ENCODE measurements around the gene GABPB1. TPM values are rescaled to one million over a fixed set of nuclear protein-coding genes. Genes with fewer than 3 reads are reported as not detected.

GABPB1 gene
- total RNA-seq, 2 donors from 2014 or later = 43.2 to 45.1 TPM

- Mint-ChIP-seq H3K27me3 (no peaks in the 10 kb centered on the region), H3K4me3 (no peak overlapping the region), H3K9me3 (no peaks in the 10 kb centered on the region), H3K27ac (no peak overlapping the region), H3K36me3 (peaks cover 4% of the 10 kb centered on the region), H3K4me1 (ENCODE audit: low read depth in 2 of 2) (peaks cover 0 to 1% of the 10 kb centered on the region in 2 donors)
- DNase-seq (ENCODE audit: low spot score) (no peak), ATAC-seq (no peak)
These were observed 73.6 kb downstream of the GABPB1 start for GRCh38 chr15:50281427-50281826.

- DNase-seq (ENCODE audit: low spot score) = no peak
- H3K4me1 Mint-ChIP-seq (ENCODE audit: low read depth in 2 of 2) = peaks cover 0 to 2% of the 10 kb centered on the region in 2 donors
- H3K27ac Mint-ChIP-seq = no peak overlapping the region
- H3K9me3 Mint-ChIP-seq = no peaks in the 10 kb centered on the region
- no peaks in the 10 kb centered on the region for H3K27me3 Mint-ChIP-seq
- H3K36me3 Mint-ChIP-seq = peaks cover 4% of the 10 kb centered on the region
- no peak overlapping the region for H3K4me3 Mint-ChIP-seq
- no peak for ATAC-seq
These were observed 74.7 kb downstream of the GABPB1 start for GRCh38 chr15:50280271-50280670.

- H3K9me3 Mint-ChIP-seq = no peaks in the 10 kb centered on the region
- no peak overlapping the region for H3K27ac Mint-ChIP-seq
- peaks cover 0 to 2% of the 10 kb centered on the region in 2 donors for H3K4me1 Mint-ChIP-seq (ENCODE audit: low read depth in 2 of 2)
- H3K4me3 Mint-ChIP-seq = no peak overlapping the region
- no peaks in the 10 kb centered on the region for H3K36me3 Mint-ChIP-seq
- ATAC-seq = no peak
- H3K27me3 Mint-ChIP-seq = no peaks in the 10 kb centered on the region
- DNase-seq (ENCODE audit: low spot score) = no peak
These were observed 76.5 kb downstream of the GABPB1 start for GRCh38 chr15:50278496-50278895.

- Mint-ChIP-seq H3K27ac (no peak overlapping the region), H3K4me3 (no peak overlapping the region)
These were observed 77.6 kb downstream of the GABPB1 start for GRCh38 chr15:50277370-50277769.

GRCh38 chr15:50275908-50276307, 79.1 kb downstream of the GABPB1 start:
- H3K27ac Mint-ChIP-seq = no peak overlapping the region
- H3K9me3 Mint-ChIP-seq = no peaks in the 10 kb centered on the region
- no peaks in the 10 kb centered on the region for H3K27me3 Mint-ChIP-seq
- H3K4me3 Mint-ChIP-seq = no peak overlapping the region
- peaks cover 0 to 2% of the 10 kb centered on the region in 2 donors for H3K4me1 Mint-ChIP-seq (ENCODE audit: low read depth in 2 of 2)
- ATAC-seq (no peak), DNase-seq (ENCODE audit: low spot score) (no peak)
- H3K36me3 Mint-ChIP-seq = no peaks in the 10 kb centered on the region

More at GRCh38 chr15:50277370-50277769, 77.6 kb downstream of the GABPB1 start:
- no peak for ATAC-seq
- Mint-ChIP-seq H3K4me1 (ENCODE audit: low read depth in 2 of 2) (peaks cover 0 to 2% of the 10 kb centered on the region in 2 donors), H3K27me3 (no peaks in the 10 kb centered on the region), H3K36me3 (no peaks in the 10 kb centered on the region), H3K9me3 (no peaks in the 10 kb centered on the region)
- no peak for DNase-seq (ENCODE audit: low spot score)

GRCh38 chr15:50275091-50275490, 79.9 kb downstream of the GABPB1 start:
- H3K4me3 Mint-ChIP-seq = no peak overlapping the region
- no peaks in the 10 kb centered on the region for H3K36me3 Mint-ChIP-seq
- H3K27ac Mint-ChIP-seq = no peak overlapping the region
- H3K9me3 Mint-ChIP-seq = no peaks in the 10 kb centered on the region
- no peaks in the 10 kb centered on the region for H3K27me3 Mint-ChIP-seq
- no peak for ATAC-seq
- peaks cover 0 to 2% of the 10 kb centered on the region in 2 donors for H3K4me1 Mint-ChIP-seq (ENCODE audit: low read depth in 2 of 2)
- no peak for DNase-seq (ENCODE audit: low spot score)

GRCh38 chr15:50267577-50267976, 87.4 kb downstream of the GABPB1 start:
- ATAC-seq = no peak
- H3K36me3 Mint-ChIP-seq = no peaks in the 10 kb centered on the region
- H3K27ac Mint-ChIP-seq = no peak overlapping the region
- H3K27me3 Mint-ChIP-seq = no peaks in the 10 kb centered on the region
- no peak overlapping the region for H3K4me3 Mint-ChIP-seq
- H3K4me1 Mint-ChIP-seq (ENCODE audit: low read depth in 2 of 2) = peaks cover 11 to 26% of the 10 kb centered on the region in 2 donors
- DNase-seq (ENCODE audit: low spot score) = no peak
- H3K9me3 Mint-ChIP-seq = peaks cover 4% of the 10 kb centered on the region

GRCh38 chr15:50265620-50266019, 89.4 kb downstream of the GABPB1 start, which contains the start of gene HDC:
Gene HDC (minus strand): TSS chr15:50265726. CDS start chr15:50265623, 103 bp downstream.
- Mint-ChIP-seq H3K9me3 (peaks cover 4% of the 10 kb centered on the region), H3K4me1 (ENCODE audit: low read depth in 2 of 2) (peaks cover 28 to 45% of the 10 kb centered on the region in 2 donors), H3K36me3 (no peaks in the 10 kb centered on the region), H3K27me3 (no peaks in the 10 kb centered on the region), H3K27ac (peak within 1 kb of the TSS; percentile 97 to 98), H3K4me3 (peak within 1 kb of the TSS; percentile 59)
- DNase-seq (ENCODE audit: low spot score) = no peak
- ATAC-seq = no peak

- ATAC-seq (peak; percentile 78 to 79), DNase-seq (ENCODE audit: low spot score) (peak; percentile 83)
- no peaks in the 10 kb centered on the region for H3K36me3 Mint-ChIP-seq
- peaks cover 8% of the 10 kb centered on the region for H3K9me3 Mint-ChIP-seq
- H3K4me1 Mint-ChIP-seq (ENCODE audit: low read depth in 2 of 2) = peaks cover 44 to 70% of the 10 kb centered on the region in 2 donors
- H3K4me3 Mint-ChIP-seq = peak overlapping the region; percentile 85
- H3K27me3 Mint-ChIP-seq = no peaks in the 10 kb centered on the region
- peak overlapping the region; percentile 97 to 98 for H3K27ac Mint-ChIP-seq
These were observed 92.5 kb downstream of the GABPB1 start for GRCh38 chr15:50262533-50262932.

GRCh38 chr15:50261981-50262380, 93.0 kb downstream of the GABPB1 start:
- no peak for ATAC-seq
- peaks cover 5% of the 10 kb centered on the region for H3K9me3 Mint-ChIP-seq
- peak overlapping the region; percentile 85 for H3K4me3 Mint-ChIP-seq
- no peak for DNase-seq (ENCODE audit: low spot score)
- peaks cover 46 to 70% of the 10 kb centered on the region in 2 donors for H3K4me1 Mint-ChIP-seq (ENCODE audit: low read depth in 2 of 2)
- H3K27ac Mint-ChIP-seq = peak overlapping the region; percentile 97 to 98
- H3K27me3 Mint-ChIP-seq = no peaks in the 10 kb centered on the region
- no peaks in the 10 kb centered on the region for H3K36me3 Mint-ChIP-seq

- no peak for DNase-seq (ENCODE audit: low spot score)
- peak; percentile 38 to 53 for ATAC-seq
- no peaks in the 10 kb centered on the region for H3K27me3 Mint-ChIP-seq
- peaks cover 3% of the 10 kb centered on the region for H3K9me3 Mint-ChIP-seq
- peak overlapping the region; percentile 97 to 98 for H3K27ac Mint-ChIP-seq
- peaks cover 49 to 70% of the 10 kb centered on the region in 2 donors for H3K4me1 Mint-ChIP-seq (ENCODE audit: low read depth in 2 of 2)
- H3K36me3 Mint-ChIP-seq = no peaks in the 10 kb centered on the region
- peak overlapping the region; percentile 85 for H3K4me3 Mint-ChIP-seq
These were observed 94.0 kb downstream of the GABPB1 start for GRCh38 chr15:50260969-50261496.

- no peaks in the 10 kb centered on the region for H3K27me3 Mint-ChIP-seq
- no peaks in the 10 kb centered on the region for H3K36me3 Mint-ChIP-seq
- peak overlapping the region; percentile 66 for H3K4me3 Mint-ChIP-seq
- DNase-seq (ENCODE audit: low spot score) = no peak
- peaks cover 49 to 70% of the 10 kb centered on the region in 2 donors for H3K4me1 Mint-ChIP-seq (ENCODE audit: low read depth in 2 of 2)
- H3K27ac Mint-ChIP-seq = peak overlapping the region; percentile 5 to 97
- peaks cover 3% of the 10 kb centered on the region for H3K9me3 Mint-ChIP-seq
- ATAC-seq = no peak
These were observed 95.7 kb downstream of the GABPB1 start for GRCh38 chr15:50259276-50259675.

GRCh38 chr15:50257924-50258323, 97.1 kb downstream of the GABPB1 start:
- H3K27ac Mint-ChIP-seq = peak overlapping the region in 1 of 2 donors; percentile 97
- H3K4me3 Mint-ChIP-seq = peak overlapping the region; percentile 31

GRCh38 chr15:50257332-50257731, 97.7 kb downstream of the GABPB1 start:
- no peak for ATAC-seq
- Mint-ChIP-seq H3K27me3 (no peaks in the 10 kb centered on the region), H3K36me3 (no peaks in the 10 kb centered on the region), H3K4me3 (peak overlapping the region; percentile 44), H3K27ac (peak overlapping the region; percentile 20 to 44), H3K4me1 (ENCODE audit: low read depth in 2 of 2) (peaks cover 38 to 52% of the 10 kb centered on the region in 2 donors), H3K9me3 (peaks cover 3% of the 10 kb centered on the region)
- DNase-seq (ENCODE audit: low spot score) = no peak

More at GRCh38 chr15:50257924-50258323, 97.1 kb downstream of the GABPB1 start:
- ATAC-seq = peak in 1 of 2 donors; percentile 43
- no peak for DNase-seq (ENCODE audit: low spot score)
- Mint-ChIP-seq H3K4me1 (ENCODE audit: low read depth in 2 of 2) (peaks cover 44 to 58% of the 10 kb centered on the region in 2 donors), H3K36me3 (no peaks in the 10 kb centered on the region), H3K27me3 (no peaks in the 10 kb centered on the region), H3K9me3 (peaks cover 3% of the 10 kb centered on the region)

All from natural killer cell treated with Interleukin-12 subunit alpha and Interleukin-12 subunit beta and Interleukin-15 and Interleukin-18, amount 100 ng/mL, for 72 hours (primary cell).